ENCODE data around the gene TBC1D24. TPM values are rescaled to one million over a fixed set of nuclear protein-coding genes. Genes with fewer than 3 reads are reported as not detected.

TBC1D24 gene
- polyA plus RNA-seq, 3 donors = 0.76 to 5.9 (median 2.1) TPM

DNA sequence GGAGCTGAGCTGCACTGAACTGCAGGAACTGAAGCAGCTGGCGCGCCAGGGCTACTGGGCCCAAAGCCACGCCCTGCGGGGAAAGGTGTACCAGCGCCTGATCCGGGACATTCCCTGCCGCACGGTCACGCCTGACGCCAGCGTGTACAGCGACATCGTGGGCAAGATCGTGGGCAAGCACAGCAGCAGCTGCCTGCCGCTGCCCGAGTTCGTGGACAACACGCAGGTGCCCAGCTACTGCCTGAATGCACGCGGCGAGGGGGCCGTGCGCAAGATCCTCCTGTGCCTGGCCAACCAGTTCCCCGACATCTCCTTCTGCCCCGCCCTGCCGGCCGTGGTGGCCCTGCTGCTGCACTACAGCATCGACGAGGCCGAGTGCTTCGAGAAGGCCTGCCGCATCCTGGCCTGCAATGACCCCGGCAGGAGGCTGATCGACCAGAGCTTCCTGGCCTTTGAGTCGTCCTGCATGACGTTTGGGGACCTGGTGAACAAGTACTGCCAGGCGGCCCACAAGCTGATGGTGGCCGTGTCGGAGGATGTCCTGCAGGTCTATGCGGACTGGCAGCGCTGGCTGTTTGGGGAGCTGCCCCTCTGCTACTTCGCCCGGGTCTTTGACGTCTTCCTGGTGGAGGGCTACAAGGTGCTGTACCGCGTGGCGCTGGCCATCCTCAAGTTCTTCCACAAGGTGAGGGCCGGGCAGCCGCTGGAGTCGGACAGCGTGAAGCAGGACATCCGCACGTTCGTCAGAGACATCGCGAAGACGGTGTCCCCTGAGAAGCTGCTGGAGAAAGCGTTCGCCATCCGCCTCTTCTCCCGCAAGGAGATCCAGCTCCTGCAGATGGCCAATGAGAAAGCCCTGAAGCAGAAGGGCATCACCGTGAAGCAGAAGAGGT lies 21.5 kb downstream of the TBC1D24 start:
- Histone ChIP-seq H2AFZ (ENCODE audit: insufficient read depth, low read depth, low read length, poor library complexity, severe bottlenecking) (no peak overlapping the region), H3K27me3 (ENCODE audit: control insufficient read depth in 2 of 2, insufficient read depth in 2 of 2, low read length in 2 of 2) (no peaks in the 10 kb centered on the region), H3K79me2 (ENCODE audit: insufficient read depth, low read length) (peaks cover 7% of the 10 kb centered on the region), H3K4me1 (ENCODE audit: control insufficient read depth in 1 of 2, insufficient read depth in 2 of 2, low read length in 2 of 2) (peaks cover 10 to 13% of the 10 kb centered on the region in 2 donors), H3K9me3 (replicated peaks in 1 of 2; ENCODE audit: control insufficient read depth in 1 of 2, insufficient read depth in 1 of 2, low read length in 2 of 2) (no peaks in the 10 kb centered on the region), H3K9ac (ENCODE audit: insufficient read depth, low read length, poor library complexity, severe bottlenecking) (no peak overlapping the region), H3K4me2 (replicated peaks; ENCODE audit: extremely low read depth, low read length, poor library complexity, severe bottlenecking) (no peak overlapping the region), H3K27ac (ENCODE audit: low read depth in 1 of 2, low read length in 2 of 2) (no peak overlapping the region), H3K36me3 (replicated peaks in 1 of 2; ENCODE audit: control insufficient read depth in 1 of 2, insufficient read depth in 2 of 2, low read length in 2 of 2) (peaks cover 23 to 34% of the 10 kb centered on the region in 2 donors), H3K4me3 (replicated peaks in 1 of 3; ENCODE audit: low read depth in 2 of 3, low read length in 3 of 3) (no peak overlapping the region), H4K20me1 (ENCODE audit: insufficient read depth, low read length) (peaks cover 5% of the 10 kb centered on the region)
- TF ChIP-seq, protein P1, sequence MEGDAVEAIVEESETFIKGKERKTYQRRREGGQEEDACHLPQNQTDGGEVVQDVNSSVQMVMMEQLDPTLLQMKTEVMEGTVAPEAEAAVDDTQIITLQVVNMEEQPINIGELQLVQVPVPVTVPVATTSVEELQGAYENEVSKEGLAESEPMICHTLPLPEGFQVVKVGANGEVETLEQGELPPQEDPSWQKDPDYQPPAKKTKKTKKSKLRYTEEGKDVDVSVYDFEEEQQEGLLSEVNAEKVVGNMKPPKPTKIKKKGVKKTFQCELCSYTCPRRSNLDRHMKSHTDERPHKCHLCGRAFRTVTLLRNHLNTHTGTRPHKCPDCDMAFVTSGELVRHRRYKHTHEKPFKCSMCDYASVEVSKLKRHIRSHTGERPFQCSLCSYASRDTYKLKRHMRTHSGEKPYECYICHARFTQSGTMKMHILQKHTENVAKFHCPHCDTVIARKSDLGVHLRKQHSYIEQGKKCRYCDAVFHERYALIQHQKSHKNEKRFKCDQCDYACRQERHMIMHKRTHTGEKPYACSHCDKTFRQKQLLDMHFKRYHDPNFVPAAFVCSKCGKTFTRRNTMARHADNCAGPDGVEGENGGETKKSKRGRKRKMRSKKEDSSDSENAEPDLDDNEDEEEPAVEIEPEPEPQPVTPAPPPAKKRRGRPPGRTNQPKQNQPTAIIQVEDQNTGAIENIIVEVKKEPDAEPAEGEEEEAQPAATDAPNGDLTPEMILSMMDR (IDR thresholded peaks at IDR 0.05) = no peak
- Mint-ChIP-seq H3K4me1 (peaks cover 8% of the 10 kb centered on the region), H3K27me3 (ENCODE audit: low read depth in 3 of 3) (no peaks in the 10 kb centered on the region), H3K27ac (no peak overlapping the region), H3K9me3 (peaks cover 0 to 5% (median 2%) of the 10 kb centered on the region in 7 donors), H3K4me3 (no peak overlapping the region), H3K36me3 (peaks cover 23 to 45% of the 10 kb centered on the region in 2 donors)
- no peak for DNase-seq
- intact Hi-C loops (cut with micrococcal nuclease) = no loop called here
- WGBS (ENCODE audit: insufficient coverage) = 98% methylated on average over 62 of the region's 62 CpGs

DNA sequence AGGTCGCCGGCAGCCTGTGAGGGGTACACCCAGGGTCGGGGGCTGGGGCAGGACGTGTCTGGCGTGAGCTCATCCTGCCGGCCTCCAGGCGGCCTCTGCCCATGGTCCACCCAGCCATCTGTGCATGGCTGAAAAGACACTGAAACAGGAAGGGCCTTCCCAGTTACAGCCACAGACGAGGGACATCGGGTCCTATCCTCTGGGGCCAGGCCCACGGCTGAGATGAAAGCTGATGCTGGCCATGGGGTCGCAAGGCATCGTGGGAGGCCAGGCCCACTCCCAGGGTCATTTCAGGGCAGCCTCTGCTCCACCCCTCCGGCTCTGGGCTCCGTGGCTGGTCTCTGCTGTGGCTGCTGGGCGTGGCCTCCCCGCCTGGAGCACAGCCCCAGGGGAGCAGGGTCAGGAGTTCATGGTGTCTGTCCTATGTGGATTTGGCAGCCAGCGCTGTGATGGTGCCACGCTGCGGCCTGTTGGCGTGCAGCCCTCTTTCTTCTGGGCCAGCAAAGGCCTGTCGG lies 22.2 kb downstream of the TBC1D24 start:
- Histone ChIP-seq H3K79me2 (ENCODE audit: insufficient read depth, low read length) (peaks cover 10% of the 10 kb centered on the region), H3K27me3 (ENCODE audit: control insufficient read depth in 2 of 2, insufficient read depth in 2 of 2, low read length in 2 of 2) (no peaks in the 10 kb centered on the region), H4K20me1 (ENCODE audit: insufficient read depth, low read length) (peaks cover 5% of the 10 kb centered on the region), H3K4me2 (replicated peaks; ENCODE audit: extremely low read depth, low read length, poor library complexity, severe bottlenecking) (no peak overlapping the region), H3K9me3 (replicated peaks in 1 of 2; ENCODE audit: control insufficient read depth in 1 of 2, insufficient read depth in 1 of 2, low read length in 2 of 2) (no peaks in the 10 kb centered on the region), H3K36me3 (replicated peaks in 1 of 2; ENCODE audit: control insufficient read depth in 1 of 2, insufficient read depth in 2 of 2, low read length in 2 of 2) (peaks cover 23 to 34% of the 10 kb centered on the region in 2 donors), H3K9ac (ENCODE audit: insufficient read depth, low read length, poor library complexity, severe bottlenecking) (no peak overlapping the region), H3K4me1 (ENCODE audit: control insufficient read depth in 1 of 2, insufficient read depth in 2 of 2, low read length in 2 of 2) (peaks cover 17 to 20% of the 10 kb centered on the region in 2 donors), H3K27ac (ENCODE audit: low read depth in 1 of 2, low read length in 2 of 2) (no peak overlapping the region), H2AFZ (ENCODE audit: insufficient read depth, low read depth, low read length, poor library complexity, severe bottlenecking) (no peak overlapping the region), H3K4me3 (replicated peaks in 1 of 3; ENCODE audit: low read depth in 2 of 3, low read length in 3 of 3) (no peak overlapping the region)
- Mint-ChIP-seq H3K4me1 (peaks cover 13% of the 10 kb centered on the region), H3K27me3 (ENCODE audit: low read depth in 3 of 3) (no peaks in the 10 kb centered on the region), H3K9me3 (peaks cover 0 to 5% (median 2%) of the 10 kb centered on the region in 7 donors), H3K36me3 (peaks cover 23 to 45% of the 10 kb centered on the region in 2 donors), H3K4me3 (no peak overlapping the region), H3K27ac (no peak overlapping the region)
- TF ChIP-seq, protein P1 (IDR thresholded peaks at IDR 0.05) = no peak
- WGBS (ENCODE audit: insufficient coverage) = 94% methylated on average over 17 of the region's 21 CpGs
- intact Hi-C loops (cut with micrococcal nuclease) = no loop called here
- DNase-seq = no peak
